ENCODE results near the gene JHY. TPM values are rescaled to one million over a fixed set of nuclear protein-coding genes. Genes with fewer than 3 reads are reported as not detected.

Gene JHY
- total and polyA plus RNA-seq, 3 donors from 2014 or later: 22.3 to 46.3 (median 32.7) TPM

- Histone ChIP-seq H3K9me3 (no peaks in the 10 kb centered on the region), H3K27ac (no peak overlapping the region), H3K36me3 (ENCODE audit: low read depth, missing control alignments) (no peaks in the 10 kb centered on the region), H3K4me3 (no peak overlapping the region), H3K4me1 (no peaks in the 10 kb centered on the region), H3K27me3 (no peaks in the 10 kb centered on the region)
- 69 to 82% methylated on average over 4 of the region's 4 CpGs for WGBS, 2 donors
- no peak for DNase-seq
- TF ChIP-seq POLR2A (IDR thresholded peaks at IDR 0.05): no peak
- no peak for TF ChIP-seq CTCF (IDR thresholded peaks at IDR 0.05)
- intact Hi-C loops (cut with DNase I; ENCODE audit: low total_unique reads): no loop called here
These were observed 20.4 kb downstream of the JHY start for GRCh38 chr11:122902951-122903350.

- no peaks in the 10 kb centered on the region for H3K4me1 ChIP-seq
- WGBS, 2 donors: 60 to 62% methylated on average over 4 of the region's 4 CpGs
- no peak overlapping the region for H3K4me3 ChIP-seq
- H3K27ac ChIP-seq: no peak overlapping the region
- DNase-seq: no peak
- H3K36me3 ChIP-seq (ENCODE audit: low read depth, missing control alignments): no peaks in the 10 kb centered on the region
- TF ChIP-seq POLR2A (IDR thresholded peaks at IDR 0.05) (no peak), CTCF (IDR thresholded peaks at IDR 0.05) (no peak)
- H3K27me3 ChIP-seq: no peaks in the 10 kb centered on the region
- intact Hi-C loops (cut with DNase I; ENCODE audit: low total_unique reads): no loop called here
- H3K9me3 ChIP-seq: no peaks in the 10 kb centered on the region
These were observed 28.2 kb downstream of the JHY start for GRCh38 chr11:122910775-122911174.

- Histone ChIP-seq H3K27ac (no peak overlapping the region), H3K36me3 (ENCODE audit: low read depth, missing control alignments) (no peaks in the 10 kb centered on the region), H3K27me3 (no peaks in the 10 kb centered on the region), H3K4me3 (no peak overlapping the region), H3K9me3 (no peaks in the 10 kb centered on the region), H3K4me1 (no peaks in the 10 kb centered on the region)
- DNase-seq: no peak
- intact Hi-C loops (cut with DNase I; ENCODE audit: low total_unique reads): no loop called here
- no peak for TF ChIP-seq POLR2A (IDR thresholded peaks at IDR 0.05)
- TF ChIP-seq CTCF (IDR thresholded peaks at IDR 0.05): no peak
- WGBS, 2 donors: 90 to 95% methylated on average over 1 of the region's 1 CpG
These were observed 34.8 kb downstream of the JHY start for GRCh38 chr11:122917311-122917710.

GRCh38 chr11:122918734-122919133 is 36.2 kb downstream of the JHY start:
- Histone ChIP-seq H3K27ac (no peak overlapping the region), H3K9me3 (no peaks in the 10 kb centered on the region), H3K4me3 (no peak overlapping the region), H3K4me1 (no peaks in the 10 kb centered on the region), H3K27me3 (no peaks in the 10 kb centered on the region), H3K36me3 (ENCODE audit: low read depth, missing control alignments) (no peaks in the 10 kb centered on the region)
- TF ChIP-seq CTCF (IDR thresholded peaks at IDR 0.05): no peak
- TF ChIP-seq POLR2A (IDR thresholded peaks at IDR 0.05): no peak
- no peak for DNase-seq
- intact Hi-C loops (cut with DNase I; ENCODE audit: low total_unique reads): no loop called here
- 91 to 94% methylated on average over 7 of the region's 7 CpGs for WGBS, 2 donors

- 86 to 89% methylated on average over 5 of the region's 5 CpGs for WGBS, 2 donors
- intact Hi-C loops (cut with DNase I; ENCODE audit: low total_unique reads): no loop called here
- H3K27ac ChIP-seq: no peak overlapping the region
- H3K4me1 ChIP-seq: no peaks in the 10 kb centered on the region
- H3K9me3 ChIP-seq: no peaks in the 10 kb centered on the region
- no peaks in the 10 kb centered on the region for H3K36me3 ChIP-seq (ENCODE audit: low read depth, missing control alignments)
- no peak overlapping the region for H3K4me3 ChIP-seq
- H3K27me3 ChIP-seq: no peaks in the 10 kb centered on the region
- DNase-seq: no peak
- no peak for TF ChIP-seq POLR2A (IDR thresholded peaks at IDR 0.05)
- no peak for TF ChIP-seq CTCF (IDR thresholded peaks at IDR 0.05)
These were observed 38.0 kb downstream of the JHY start for GRCh38 chr11:122920579-122920978.

Data from testis (tissue), 3 donors.